COLO668 (cell line): ENCODE measurements around the gene NGFR.

ENCODE experiments used
- DNase-seq: peaks from one replicate; lab custom pipeline; 2025; ENCODE audit not compliant: unreplicated experiment; lab: John Stamatoyannopoulos, UW

NGFR gene

DNA sequence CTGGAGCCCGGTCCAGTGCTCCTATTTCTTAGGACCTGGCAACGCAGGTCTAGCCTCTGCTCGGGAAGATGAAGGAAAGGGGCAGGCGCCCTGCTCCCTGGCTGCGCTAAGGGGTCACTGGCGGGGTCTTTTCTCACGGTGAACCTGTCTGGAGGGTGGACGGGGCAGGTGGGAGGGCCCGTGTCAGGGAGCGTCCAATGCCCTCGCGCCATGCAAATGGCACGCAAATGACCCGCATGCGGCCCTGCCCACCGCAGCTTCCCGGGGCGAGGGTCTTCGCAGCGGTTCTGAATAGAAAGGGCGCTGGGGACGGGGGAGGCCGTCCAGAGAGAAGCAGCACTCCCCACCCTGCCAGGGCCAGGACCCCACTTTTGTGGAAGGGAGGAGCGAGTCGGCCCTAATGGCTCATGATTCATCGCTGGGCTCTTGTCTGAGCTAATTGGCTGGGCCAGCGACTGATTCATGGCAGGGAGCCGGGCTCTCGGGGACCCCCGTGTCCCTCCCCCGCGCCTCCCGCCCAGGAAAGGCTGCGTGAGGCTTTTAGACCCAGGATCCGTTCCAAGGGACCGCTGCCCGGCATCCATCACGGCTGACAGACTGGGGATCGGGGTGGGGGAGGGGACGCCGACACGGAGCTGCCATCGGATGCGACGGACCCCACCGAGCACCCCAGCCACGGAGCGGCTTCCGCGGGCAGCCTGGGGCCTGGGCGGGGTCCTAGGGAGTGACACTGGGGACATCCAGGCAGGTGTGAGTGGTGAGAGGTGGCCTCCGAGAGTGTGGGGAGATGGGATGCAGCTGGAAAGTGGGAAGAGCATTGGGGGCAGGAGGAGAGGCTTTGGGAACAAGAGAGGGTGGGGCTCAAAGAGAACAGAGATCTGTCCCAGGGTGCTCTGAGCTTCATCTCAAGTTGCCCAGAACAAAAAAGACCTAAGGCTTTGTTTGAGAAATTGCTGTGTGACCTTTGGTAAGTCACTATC, 25.0 kb upstream of the NGFR start:
- no peak for DNase-seq

GRCh38 chr17:49471089-49471683, 23.9 kb upstream of the NGFR start:
- no peak for DNase-seq

DNA sequence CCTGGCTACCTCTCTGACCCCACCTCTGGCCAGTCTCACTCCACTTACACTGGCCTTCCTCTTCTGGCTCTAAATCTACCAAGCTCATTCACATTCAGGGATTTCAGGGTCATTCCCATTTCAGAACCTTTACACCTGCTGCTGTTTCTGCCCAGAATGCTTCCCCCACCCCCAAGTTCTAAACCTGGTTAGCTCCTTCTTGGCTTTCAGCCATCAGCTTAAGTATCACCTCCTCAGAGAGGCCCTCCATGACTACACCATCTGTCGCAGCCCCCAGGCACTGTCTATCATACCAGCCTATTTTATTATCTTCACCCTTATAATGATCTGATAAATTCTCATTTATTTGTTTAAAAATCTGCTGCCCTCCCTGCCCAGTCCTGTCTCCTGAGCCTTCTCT, 23.3 kb upstream of the NGFR start:
- no peak for DNase-seq

DNA sequence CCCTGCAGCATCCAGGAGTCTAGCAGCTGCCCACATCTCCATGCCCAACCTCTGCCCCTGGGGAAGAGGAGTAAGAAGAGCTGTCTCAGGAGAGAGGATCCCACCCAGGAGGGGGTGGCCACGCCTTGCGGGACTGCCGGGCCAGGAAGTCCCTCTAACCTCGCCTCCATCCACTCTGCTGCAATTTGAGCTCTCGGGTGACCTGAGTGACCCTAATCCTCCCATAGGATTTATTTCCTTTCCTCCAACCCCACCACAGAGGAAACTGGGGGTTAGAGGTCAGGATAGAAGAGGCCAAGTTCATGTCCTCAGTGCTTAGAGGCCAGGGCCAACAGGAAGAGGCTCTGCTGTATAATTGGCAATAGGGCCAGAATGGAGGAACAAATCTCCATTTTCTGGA, 22.6 kb upstream of the NGFR start:
- DNase-seq: no peak

- DNase-seq: no peak
Observed at GRCh38 chr17:49473900-49474751, 21.0 kb upstream of the NGFR start.

DNA sequence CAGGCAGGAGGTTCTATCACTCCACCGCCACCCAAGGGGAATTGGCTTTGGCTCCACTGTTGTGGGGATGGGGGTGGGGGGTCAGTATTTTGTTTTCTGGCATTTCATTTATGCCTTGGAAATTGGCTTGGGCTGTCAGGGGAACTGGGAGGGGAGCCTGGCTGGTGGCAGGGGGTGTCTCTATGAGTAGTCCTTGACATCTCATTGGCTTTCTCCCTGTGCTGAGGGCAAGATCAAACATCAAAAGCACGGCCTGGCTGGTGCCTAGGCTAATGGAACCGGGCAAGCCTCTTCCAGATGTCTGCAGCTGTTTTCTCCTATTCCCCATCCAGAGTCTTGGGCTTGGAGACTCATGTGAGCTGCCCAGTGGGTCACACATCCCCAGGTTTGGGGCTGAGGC, 17.4 kb upstream of the NGFR start:
- no peak for DNase-seq

DNA sequence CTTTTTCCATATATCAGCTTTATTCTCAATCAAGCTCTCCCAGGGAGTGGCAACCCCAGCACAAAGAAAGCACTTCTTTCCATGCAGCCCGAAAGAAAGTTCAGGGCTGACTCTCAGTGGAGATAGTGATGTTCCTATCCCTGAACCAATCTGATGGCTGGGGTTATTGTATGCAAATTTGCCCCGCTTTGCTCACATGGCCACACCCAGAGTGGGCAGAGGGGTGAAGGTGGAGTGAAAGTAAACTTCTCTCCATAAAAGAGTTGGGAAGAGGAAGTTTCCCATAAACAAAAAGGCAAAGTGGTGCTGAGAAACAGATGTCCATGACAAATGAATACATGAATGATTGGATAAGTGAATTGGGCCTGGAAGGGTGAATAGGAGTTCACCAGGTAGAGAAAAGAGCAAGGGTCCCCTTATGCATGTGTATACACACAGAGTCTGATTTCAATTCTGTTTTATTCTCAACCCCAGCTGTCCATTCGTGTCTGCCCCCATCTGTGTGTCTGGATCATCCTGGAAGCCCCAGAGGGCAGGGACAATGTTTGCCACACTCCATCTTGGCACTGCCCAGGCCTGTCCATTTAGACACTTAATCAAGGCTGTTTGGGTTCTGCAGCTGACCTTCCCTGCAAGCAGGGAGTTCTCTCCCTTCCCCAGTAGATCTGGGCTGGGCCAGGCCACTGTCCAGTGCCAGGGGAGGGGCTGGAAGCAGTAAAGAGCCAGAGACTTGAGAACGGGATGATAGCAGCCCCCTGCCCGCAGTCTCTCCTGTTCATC, 14.1 kb upstream of the NGFR start:
- DNase-seq: no peak

DNA sequence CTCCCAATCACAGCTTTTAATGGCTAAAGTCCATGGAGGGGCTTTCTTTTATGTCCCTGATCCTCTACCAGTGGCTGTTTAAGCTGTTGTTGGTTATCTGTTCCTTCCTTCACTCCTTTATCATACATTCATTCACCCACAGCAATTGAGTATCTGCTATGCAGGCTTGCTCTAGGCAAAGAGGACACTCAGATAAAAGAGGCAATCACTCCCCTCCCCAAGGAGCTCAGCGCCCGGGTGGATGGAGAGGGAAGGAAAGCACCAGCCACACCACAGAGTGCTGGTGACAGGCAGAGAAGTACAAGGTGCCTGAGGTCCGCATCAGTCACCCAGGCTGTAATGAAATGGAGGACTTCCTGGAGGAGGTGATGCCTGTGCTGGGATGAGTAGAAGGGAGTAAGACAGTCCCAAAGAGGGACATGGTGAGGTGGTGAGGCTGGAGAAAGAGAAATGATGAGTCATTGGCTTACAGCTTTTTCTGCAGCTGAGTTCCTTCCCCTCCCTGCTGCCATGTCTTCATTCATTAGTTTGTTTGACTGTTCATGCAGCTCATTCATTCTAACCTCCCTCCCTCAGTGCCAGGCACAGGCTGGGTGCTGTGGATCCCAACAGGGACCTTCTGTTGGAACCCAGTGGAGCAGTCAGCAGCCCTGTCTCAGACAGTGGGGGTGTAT, 12.8 kb upstream of the NGFR start:
- DNase-seq: no peak

DNA sequence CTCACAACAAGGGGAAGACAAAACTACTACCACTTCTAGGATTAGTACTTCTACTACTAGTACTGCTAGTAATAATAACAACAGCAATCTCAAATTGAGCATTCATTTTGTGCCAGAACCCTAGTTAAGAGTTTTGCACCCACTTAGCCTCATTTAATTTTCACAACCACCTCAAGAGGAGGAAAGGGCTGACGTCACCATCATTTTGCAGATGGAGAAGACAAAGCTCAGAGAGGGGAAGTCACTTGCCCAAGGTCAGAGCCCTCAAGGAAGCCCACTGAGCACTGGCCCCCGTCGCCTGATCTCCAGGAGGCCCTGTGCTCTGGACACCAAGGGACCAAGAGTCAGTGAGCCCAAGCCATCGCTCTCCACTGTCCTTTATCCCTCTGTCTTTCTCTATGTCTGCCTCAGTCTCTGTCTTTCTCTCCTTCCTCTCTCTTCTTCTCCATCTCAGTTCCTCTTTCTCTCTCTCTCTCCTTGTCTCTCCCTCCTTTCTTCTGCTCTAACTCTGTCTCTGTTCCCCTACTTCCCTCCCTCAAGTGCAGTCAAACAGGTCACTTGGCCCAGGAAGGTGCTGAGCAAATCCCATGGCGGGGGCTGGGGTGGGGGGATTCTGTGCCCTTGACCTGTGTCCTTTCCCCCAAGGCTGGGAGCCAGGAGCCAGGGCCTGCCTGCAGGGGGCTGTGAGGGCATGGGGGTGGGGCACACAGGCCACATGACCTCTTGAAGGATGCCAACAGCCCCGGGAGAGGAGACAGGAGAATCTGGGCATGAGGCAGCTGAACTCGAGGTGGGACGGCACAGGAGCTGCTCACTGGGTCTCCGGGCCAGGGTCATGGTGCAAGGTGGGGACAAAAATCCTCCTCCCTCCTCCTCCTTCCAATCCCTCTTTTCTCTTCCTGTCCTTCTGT, 11.2 kb upstream of the NGFR start:
- no peak for DNase-seq

GRCh38 chr17:49484588-49484987, 10.5 kb upstream of the NGFR start:
- DNase-seq: no peak

- peak; percentile 10 for DNase-seq
Observed at GRCh38 chr17:49486012-49486641, 9.0 kb upstream of the NGFR start.

- no peak for DNase-seq
Observed at GRCh38 chr17:49487183-49487582, 7.9 kb upstream of the NGFR start.

GRCh38 chr17:49488612-49489011, 6.5 kb upstream of the NGFR start:
- no peak for DNase-seq

- no peak for DNase-seq
Observed at GRCh38 chr17:49489348-49489747, 5.7 kb upstream of the NGFR start.

DNA sequence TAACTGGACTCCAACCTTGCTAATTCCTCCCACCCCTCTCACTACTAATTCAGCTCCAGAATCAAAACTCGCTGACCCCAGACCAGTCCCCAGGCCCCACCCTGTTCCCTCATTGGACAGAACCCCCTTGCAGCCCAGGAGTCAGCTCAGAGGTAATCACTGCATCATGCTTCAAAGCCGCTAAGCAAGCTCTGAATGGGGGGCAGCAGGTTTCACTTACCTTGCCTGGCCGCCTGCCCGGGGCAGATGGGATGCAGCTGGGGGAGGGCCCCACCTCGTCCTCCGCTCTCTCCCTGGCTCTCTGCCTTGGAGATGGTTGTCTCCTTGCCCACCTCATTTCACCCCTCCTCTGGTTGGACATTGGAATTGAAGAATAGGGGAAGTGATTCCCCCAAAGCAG, 4.8 kb upstream of the NGFR start:
- no peak for DNase-seq

GRCh38 chr17:49491192-49491769, 3.8 kb upstream of the NGFR start:
- DNase-seq: no peak

DNA sequence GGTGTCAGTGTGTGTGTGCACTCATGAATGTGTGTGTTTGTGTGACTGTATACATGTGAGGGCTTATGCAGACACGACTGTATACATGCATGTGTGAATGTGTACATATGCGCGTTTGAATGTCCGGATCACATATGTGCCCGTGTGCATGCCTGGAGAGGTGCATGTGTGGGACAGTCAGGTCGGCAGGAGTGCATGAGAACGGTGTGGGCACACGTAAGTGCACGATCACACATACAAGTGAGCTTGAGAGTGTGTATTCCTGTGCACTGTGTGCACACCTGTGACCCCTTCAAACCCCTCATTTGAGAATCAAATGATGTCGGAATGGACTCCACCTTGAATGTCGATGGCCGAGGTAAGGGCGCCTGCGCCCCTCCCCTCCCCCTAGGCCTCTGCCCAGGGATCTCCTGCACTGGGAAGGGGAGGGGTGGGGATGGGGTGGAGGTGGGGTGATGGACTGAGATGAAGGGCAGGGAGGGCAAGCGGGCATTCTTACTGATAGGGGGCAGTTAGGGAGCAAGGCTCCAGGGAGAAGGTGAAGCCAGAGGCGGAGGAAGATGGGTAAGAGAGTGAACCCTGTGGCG, 601 bp upstream of the NGFR start:
- DNase-seq: no peak

GRCh38 chr17:49495842-49496182, 719 bp downstream of the NGFR start:
- no peak for DNase-seq
